ENCODE data around the gene NFIC.
"Not testable (repeated sequence)": the region's sequence is repeated elsewhere in the genome, so short reads cannot be mapped to it uniquely, and the experiment has no call there.

DNA sequence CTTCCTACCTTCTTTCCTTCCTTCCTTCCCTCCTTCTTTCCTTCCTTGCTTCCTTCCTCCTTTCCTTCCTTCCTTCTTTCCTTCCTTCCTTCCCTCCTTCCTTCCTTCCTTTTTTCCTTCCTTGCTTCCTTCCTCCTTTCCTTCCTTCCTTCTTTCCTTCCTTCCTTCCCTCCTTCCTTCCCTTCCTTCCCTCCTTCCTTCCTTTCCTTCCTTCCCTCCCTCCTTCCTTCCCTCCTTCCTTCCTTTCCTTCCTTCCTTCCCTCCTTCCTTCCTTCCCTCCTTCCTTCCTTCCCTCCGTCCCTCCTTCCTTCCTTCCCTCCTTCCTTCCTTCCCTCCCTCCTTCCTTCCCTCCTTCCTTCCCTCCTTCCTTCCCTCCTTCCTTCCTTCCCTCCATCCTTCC lies 34.2 kb upstream of the NFIC start:
- not testable (repeated sequence) for TF ChIP-seq POLR2A, EP300 (IDR thresholded peaks at IDR 0.05)

Measured in upper lobe of left lung (tissue), 4 donors.